GM18951 (cell line): Measurements from ENCODE around the gene PXMP4.

Experiments used
- POLR2A ChIP-seq: IDR thresholded peaks from 4 replicates; pipeline ENCODE4 v1.6.1; 2011; ENCODE audit warnings: mild to moderate bottlenecking; ENCODE audit not compliant: insufficient read length, insufficient read depth; ENCODE audit errors: extremely low read depth
- in situ Hi-C: fragments of 300-500 bp; cut with MboI; formaldehyde crosslinking; loops from one replicate; pipeline ENCODE4 v1.12.0; 2022; ENCODE audit warnings: low sequenced_read_pairs, mixed read lengths, inconsistent platforms; ENCODE audit not compliant: unreplicated experiment

Gene PXMP4

GRCh38 chr20:33670715-33671499 is 49.2 kb downstream of the PXMP4 start:
- in situ Hi-C loops: no loop called here
- no peak for TF ChIP-seq POLR2A

DNA sequence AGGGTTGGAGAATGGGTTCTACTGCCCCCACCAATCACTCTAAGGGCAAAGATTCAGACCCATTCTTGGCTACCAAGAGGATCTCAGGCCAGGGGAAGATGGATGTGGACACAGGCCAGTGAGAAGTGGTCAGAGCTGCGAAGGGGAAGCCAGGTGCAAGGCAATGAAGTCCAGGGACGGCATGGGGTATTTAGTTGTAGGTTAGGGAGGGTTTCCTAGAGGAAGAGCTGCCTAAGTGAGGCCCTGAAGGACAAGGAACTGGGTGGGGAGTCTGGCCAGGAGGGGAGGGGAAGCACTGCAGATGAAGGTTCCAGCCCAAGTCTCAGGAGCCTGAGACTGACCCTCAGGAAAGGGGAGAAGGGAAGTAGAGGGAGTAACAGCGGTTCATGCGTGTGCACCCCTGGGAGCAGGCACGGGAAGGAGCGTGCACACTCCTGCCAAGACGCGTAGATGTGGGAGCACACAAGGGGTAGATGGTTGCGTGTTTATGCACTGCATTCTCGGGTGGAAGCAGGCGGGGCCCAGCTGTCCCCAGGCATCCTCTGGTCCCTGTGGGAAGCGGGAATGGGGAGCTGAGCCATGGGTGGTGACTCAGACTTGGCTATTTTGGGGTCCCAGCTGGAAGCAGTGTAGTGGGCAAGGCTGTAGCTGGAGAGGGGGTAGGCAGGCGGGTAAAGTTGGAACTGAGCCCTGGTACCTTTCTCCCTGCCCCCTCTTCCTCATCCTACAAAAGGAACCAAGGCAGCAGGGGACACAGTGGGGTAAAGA is 50.1 kb downstream of the PXMP4 start:
- in situ Hi-C loops: loop anchor here (10.0 kb wide), 1 partner anchor 215 kb away; no protein-coding TSS in a partner anchor
- TF ChIP-seq POLR2A: no peak

- in situ Hi-C loops: loop anchor here (10.0 kb wide), 1 partner anchor 214 kb away; no protein-coding TSS in a partner anchor
- no peak for TF ChIP-seq POLR2A
Observed at GRCh38 chr20:33669224-33669623, 50.9 kb downstream of the PXMP4 start.

- TF ChIP-seq POLR2A: no peak
- in situ Hi-C loops: loop anchor here (10.0 kb wide), 1 partner anchor 214 kb away; no protein-coding TSS in a partner anchor
Observed at GRCh38 chr20:33668466-33669155, 51.5 kb downstream of the PXMP4 start.

DNA sequence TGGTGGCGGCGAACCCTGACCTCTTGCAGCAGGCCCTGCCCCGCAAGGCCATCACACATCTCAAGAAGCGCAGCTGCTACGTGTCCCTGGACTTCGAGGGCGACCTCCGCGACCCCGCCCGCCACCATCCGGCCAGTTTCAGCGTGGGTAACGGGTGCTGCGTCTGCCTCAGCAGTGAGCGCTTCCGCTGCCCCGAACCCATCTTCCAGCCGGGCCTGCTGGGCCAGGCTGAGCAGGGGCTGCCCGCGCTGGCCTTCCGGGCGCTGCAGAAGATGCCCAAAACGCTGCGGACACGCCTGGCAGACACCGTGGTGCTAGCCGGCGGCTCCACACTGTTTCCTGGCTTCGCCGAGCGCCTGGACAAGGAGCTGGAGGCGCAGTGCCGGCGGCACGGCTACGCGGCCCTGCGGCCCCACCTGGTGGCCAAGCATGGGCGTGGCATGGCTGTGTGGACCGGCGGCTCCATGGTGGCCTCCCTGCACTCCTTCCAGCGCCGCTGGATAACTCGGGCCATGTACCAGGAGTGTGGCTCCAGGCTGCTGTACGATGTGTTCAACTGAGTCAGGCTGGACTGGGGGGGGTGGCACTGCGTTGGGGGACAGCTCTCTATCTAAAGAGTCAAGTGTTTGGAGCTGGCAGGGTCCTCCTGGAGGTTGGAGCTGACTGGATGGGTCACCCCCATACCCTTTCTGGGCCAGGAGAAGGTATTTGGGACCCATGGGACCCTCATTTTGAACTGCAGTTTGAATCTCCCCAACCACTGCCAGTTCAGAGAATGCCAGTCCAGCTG is 52.2 kb downstream of the PXMP4 start:
- no peak for TF ChIP-seq POLR2A
- in situ Hi-C loops: loop anchor here (10.0 kb wide), 1 partner anchor 213 kb away; no protein-coding TSS in a partner anchor

- in situ Hi-C loops: loop anchor here (10.0 kb wide), 1 partner anchor 212 kb away; no protein-coding TSS in a partner anchor
Observed at GRCh38 chr20:33667245-33667675, 52.9 kb downstream of the PXMP4 start.

GRCh38 chr20:33666293-33667244 is 53.5 kb downstream of the PXMP4 start, which contains the start of gene ACTL10:
Gene ACTL10 (plus strand): TSS chr20:33666943. CDS start chr20:33667498, 555 bp downstream.
- in situ Hi-C loops: loop anchor here (10.0 kb wide), 1 partner anchor 212 kb away; no protein-coding TSS in a partner anchor
- TF ChIP-seq POLR2A: peak; percentile 90

More at GRCh38 chr20:33667245-33667675, 52.9 kb downstream of the PXMP4 start:
- no peak for TF ChIP-seq POLR2A

DNA sequence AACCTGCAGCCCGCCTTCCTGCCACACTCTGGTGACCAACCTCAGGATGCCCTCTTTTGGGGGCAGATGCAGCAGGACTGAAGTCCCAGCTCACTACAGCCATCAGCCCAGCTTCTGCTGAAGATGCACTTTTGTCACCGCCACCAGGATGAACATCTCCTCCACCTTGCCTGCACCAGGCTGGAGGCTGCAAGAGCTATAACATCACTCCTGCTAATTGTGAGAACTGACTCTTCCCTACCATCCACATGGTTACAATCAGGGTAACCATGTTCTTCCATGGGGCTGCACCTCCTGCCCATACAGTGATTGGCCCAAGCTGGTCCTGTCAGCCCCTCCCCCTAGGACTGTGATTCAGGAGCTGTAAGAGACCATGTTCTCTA is 55.4 kb downstream of the PXMP4 start:
- TF ChIP-seq POLR2A: no peak
- in situ Hi-C loops: loop anchor here (10.0 kb wide), 1 partner anchor 210 kb away; no protein-coding TSS in a partner anchor

DNA sequence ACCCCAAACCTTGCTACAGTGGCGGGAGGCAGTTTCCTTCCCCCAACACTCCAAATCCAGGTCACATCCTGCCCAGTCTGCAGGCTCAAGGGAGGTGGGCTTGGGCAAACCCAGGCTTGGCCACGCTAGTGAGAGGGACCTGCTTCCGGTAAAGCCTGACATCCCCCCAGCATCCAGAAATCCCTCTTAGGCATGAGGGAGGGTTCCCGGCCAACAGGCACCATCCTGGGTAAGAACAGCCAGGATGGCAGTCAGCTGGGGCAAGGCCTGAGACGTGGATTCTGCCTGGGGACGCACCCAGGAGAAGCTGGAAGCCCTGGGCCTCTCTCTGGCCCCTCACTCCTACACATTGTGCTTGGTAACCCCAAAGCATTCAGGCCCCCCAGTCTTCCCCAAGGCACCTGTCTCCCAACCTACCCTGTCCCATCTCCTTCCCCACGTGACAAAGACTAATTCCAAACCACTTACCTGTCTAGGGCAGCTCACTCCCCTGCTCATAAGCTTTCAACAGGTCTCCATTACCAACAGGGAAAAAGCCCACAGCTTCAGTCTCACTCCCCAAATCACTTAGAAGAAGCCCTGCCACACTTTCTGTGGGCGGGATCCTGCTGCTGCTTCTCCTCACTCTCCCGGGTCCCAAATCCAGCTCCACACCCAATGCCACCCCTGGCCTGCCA is 55.9 kb downstream of the PXMP4 start:
- in situ Hi-C loops: loop anchor here (10.0 kb wide), 1 partner anchor 209 kb away; no protein-coding TSS in a partner anchor

More for the DNA sequence above, 55.9 kb downstream of the PXMP4 start:
- no peak for TF ChIP-seq POLR2A
